NT2/D1 (cell line): ENCODE data around the gene VPS50.
"Not testable (repeated sequence)": the region's sequence is repeated elsewhere in the genome, so short reads cannot be mapped to it uniquely, and the experiment has no call there.

Experiments used
- DNase-seq: peaks from one replicate; pipeline ENCODE4 v3.0.0-alpha.2; 2011; ENCODE audit warnings: low read depth, low spot score
- H3K27me3 ChIP-seq: 2 replicates; pipeline ENCODE4 v1.6.0; 2011; ENCODE audit warnings: mild to moderate bottlenecking; ENCODE audit not compliant: insufficient read length, insufficient read depth
- H3K36me3 ChIP-seq: 2 replicates; pipeline ENCODE4 v1.6.1; 2011; ENCODE audit warnings: mild to moderate bottlenecking, low read length, mixed read lengths; ENCODE audit not compliant: insufficient read depth, insufficient read length
- H3K4me1 ChIP-seq: 2 replicates; pipeline ENCODE4 v1.5.1; 2011; ENCODE audit not compliant: insufficient read depth, insufficient read length
- H3K4me3 ChIP-seq: 2 replicates; pipeline ENCODE4 v1.5.1; 2011; ENCODE audit warnings: low read depth; ENCODE audit not compliant: insufficient read length
- H3K9ac ChIP-seq: 2 replicates; pipeline ENCODE4 v1.6.0; 2011; ENCODE audit warnings: low read depth; ENCODE audit not compliant: insufficient read length
- H3K9me3 ChIP-seq: 2 replicates; pipeline ENCODE4 v1.5.1; 2011; ENCODE audit warnings: mild to moderate bottlenecking, low read length; ENCODE audit not compliant: insufficient read depth
- SUZ12 ChIP-seq: IDR thresholded peaks from 2 replicates; pipeline ENCODE4 v1.6.1; 2011; ENCODE audit not compliant: insufficient read length, insufficient read depth; ENCODE audit errors: extremely low read depth
- YY1 ChIP-seq: IDR thresholded peaks from 2 replicates; pipeline ENCODE4 v1.6.1; 2011; ENCODE audit not compliant: insufficient read length, insufficient read depth
- ZNF274 ChIP-seq: IDR thresholded peaks from 2 replicates; pipeline ENCODE4 v1.6.1; 2011; ENCODE audit warnings: mild to moderate bottlenecking, low read depth, low read length

VPS50 gene

GRCh38 chr7:93310346-93310745 is 78.2 kb downstream of the VPS50 start:
- no peak for DNase-seq

GRCh38 chr7:93314449-93314848 is 82.3 kb downstream of the VPS50 start:
- H3K27me3 ChIP-seq = no peaks in the 10 kb centered on the region
- no peak overlapping the region for H3K4me3 ChIP-seq
- no peak for TF ChIP-seq YY1
- no peak for TF ChIP-seq SUZ12
- TF ChIP-seq ZNF274 = no peak
- no peak overlapping the region for H3K9ac ChIP-seq
- H3K36me3 ChIP-seq = no peaks in the 10 kb centered on the region
- H3K9me3 ChIP-seq = no peaks in the 10 kb centered on the region
- H3K4me1 ChIP-seq = no peaks in the 10 kb centered on the region
- no peak for DNase-seq

More at GRCh38 chr7:93310346-93310745, 78.2 kb downstream of the VPS50 start:
- Histone ChIP-seq H3K4me3 (no peak overlapping the region), H3K9ac (no peak overlapping the region), H3K9me3 (no peaks in the 10 kb centered on the region), H3K4me1 (no peaks in the 10 kb centered on the region), H3K36me3 (no peaks in the 10 kb centered on the region), H3K27me3 (no peaks in the 10 kb centered on the region)
- no peak for TF ChIP-seq SUZ12
- no peak for TF ChIP-seq YY1
- TF ChIP-seq ZNF274 = no peak

GRCh38 chr7:93315896-93316295 is 83.7 kb downstream of the VPS50 start:
- H3K9ac ChIP-seq = no peak overlapping the region
- no peaks in the 10 kb centered on the region for H3K4me1 ChIP-seq
- no peak for TF ChIP-seq SUZ12
- no peak for DNase-seq
- no peaks in the 10 kb centered on the region for H3K9me3 ChIP-seq
- H3K4me3 ChIP-seq = no peak overlapping the region
- H3K27me3 ChIP-seq = no peaks in the 10 kb centered on the region
- no peaks in the 10 kb centered on the region for H3K36me3 ChIP-seq

- TF ChIP-seq ZNF274 (no peak), YY1 (no peak), SUZ12 (no peak)
- no peak for DNase-seq
- no peaks in the 10 kb centered on the region for H3K9me3 ChIP-seq
- H3K9ac ChIP-seq = no peak overlapping the region
- H3K4me3 ChIP-seq = no peak overlapping the region
- H3K4me1 ChIP-seq = no peaks in the 10 kb centered on the region
- no peaks in the 10 kb centered on the region for H3K36me3 ChIP-seq
- H3K27me3 ChIP-seq = no peaks in the 10 kb centered on the region
Measured at GRCh38 chr7:93316730-93317129, 84.6 kb downstream of the VPS50 start.

GRCh38 chr7:93320887-93321286 is 88.7 kb downstream of the VPS50 start:
- H3K9ac ChIP-seq = no peak overlapping the region
- H3K4me3 ChIP-seq = no peak overlapping the region
- H3K27me3 ChIP-seq = no peaks in the 10 kb centered on the region
- no peak for DNase-seq
- no peaks in the 10 kb centered on the region for H3K9me3 ChIP-seq
- H3K4me1 ChIP-seq = no peaks in the 10 kb centered on the region
- no peaks in the 10 kb centered on the region for H3K36me3 ChIP-seq
- TF ChIP-seq SUZ12 (no peak), YY1 (no peak), ZNF274 (no peak)

- H3K27me3 ChIP-seq, H3K4me3 ChIP-seq, H3K4me1 ChIP-seq, H3K9ac ChIP-seq, H3K36me3 ChIP-seq, H3K9me3 ChIP-seq, DNase-seq: not testable (repeated sequence)
Measured at GRCh38 chr7:93326291-93326690, 94.1 kb downstream of the VPS50 start.

- H3K4me3 ChIP-seq = no peak overlapping the region
- DNase-seq = no peak
Measured at GRCh38 chr7:93327006-93327633, 95.0 kb downstream of the VPS50 start.

GRCh38 chr7:93331706-93332105 is 99.5 kb downstream of the VPS50 start:
- no peaks in the 10 kb centered on the region for H3K4me1 ChIP-seq
- no peak overlapping the region for H3K4me3 ChIP-seq
- no peaks in the 10 kb centered on the region for H3K9me3 ChIP-seq
- TF ChIP-seq YY1 = no peak
- no peak for TF ChIP-seq ZNF274
- TF ChIP-seq SUZ12 = no peak
- H3K27me3 ChIP-seq = no peaks in the 10 kb centered on the region
- no peaks in the 10 kb centered on the region for H3K36me3 ChIP-seq
- H3K9ac ChIP-seq = no peak overlapping the region
- DNase-seq = no peak

More at GRCh38 chr7:93327006-93327633, 95.0 kb downstream of the VPS50 start:
- no peaks in the 10 kb centered on the region for H3K9me3 ChIP-seq
- H3K36me3 ChIP-seq = no peaks in the 10 kb centered on the region
- H3K4me1 ChIP-seq = no peaks in the 10 kb centered on the region
- H3K9ac ChIP-seq = no peak overlapping the region
- no peak for TF ChIP-seq SUZ12
- TF ChIP-seq YY1 = no peak
- TF ChIP-seq ZNF274 = no peak
- H3K27me3 ChIP-seq = no peaks in the 10 kb centered on the region
